GM23338 (cell line): ENCODE data around the gene TMEM217.

Source experiments
- EZH2 ChIP-seq: fragments of 200-600 bp; sonication (generic); IDR thresholded peaks from one replicate; pipeline ENCODE4 v1.8.0; 2017; ENCODE audit warnings: antibody characterized with exemption, mild to moderate bottlenecking, low read depth; ENCODE audit not compliant: unreplicated experiment
- EZH2phosphoT487 ChIP-seq: fragments of 200-600 bp; sonication (generic); IDR thresholded peaks from one replicate; pipeline ENCODE4 v1.8.1; 2018; ENCODE audit warnings: antibody characterized with exemption; ENCODE audit not compliant: unreplicated experiment
- ZNF114 ChIP-seq: fragments of 250-450 bp; sonication (Bioruptor Pico); IDR thresholded peaks from 2 replicates; pipeline ENCODE4 v1.5.0; 2020; ENCODE audit warnings: mild to moderate bottlenecking, moderate library complexity
- TF ChIP-seq, protein P1 (sequence below), 2 experiments: fragments of 200-600 bp in 1 of 2; sonication (generic) in 1 of 2; conservative IDR thresholded peaks; 2 replicates each; pipeline versions ENCODE4 v1.5.1 to v1.6.1; 2016 to 2017; ENCODE audit warnings: antibody characterized with exemption in 2 of 2, low read depth in 2 of 2, mild to moderate bottlenecking in 2 of 2, moderate library complexity in 1 of 2

DNA sequence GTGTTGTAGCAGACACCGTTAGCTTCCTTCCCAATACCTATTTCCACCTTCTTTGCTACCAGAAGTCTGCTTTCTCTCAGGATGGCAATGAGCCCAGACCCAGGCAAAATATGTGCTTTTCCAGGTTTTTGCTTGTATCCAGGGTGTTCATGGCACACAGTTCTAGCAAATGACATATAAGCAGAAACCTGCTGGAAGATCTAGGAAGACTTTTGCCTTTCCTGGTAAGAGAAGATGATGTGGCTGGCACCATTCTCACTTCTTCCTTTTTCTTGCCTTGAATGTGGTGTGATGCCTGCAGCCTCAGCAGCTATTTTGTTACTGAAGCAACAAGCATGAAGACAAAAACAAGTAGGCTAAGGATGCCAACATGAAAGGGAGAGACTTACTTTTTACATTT lies 19.6 kb downstream of the TMEM217 start:
- TF ChIP-seq, protein P1, sequence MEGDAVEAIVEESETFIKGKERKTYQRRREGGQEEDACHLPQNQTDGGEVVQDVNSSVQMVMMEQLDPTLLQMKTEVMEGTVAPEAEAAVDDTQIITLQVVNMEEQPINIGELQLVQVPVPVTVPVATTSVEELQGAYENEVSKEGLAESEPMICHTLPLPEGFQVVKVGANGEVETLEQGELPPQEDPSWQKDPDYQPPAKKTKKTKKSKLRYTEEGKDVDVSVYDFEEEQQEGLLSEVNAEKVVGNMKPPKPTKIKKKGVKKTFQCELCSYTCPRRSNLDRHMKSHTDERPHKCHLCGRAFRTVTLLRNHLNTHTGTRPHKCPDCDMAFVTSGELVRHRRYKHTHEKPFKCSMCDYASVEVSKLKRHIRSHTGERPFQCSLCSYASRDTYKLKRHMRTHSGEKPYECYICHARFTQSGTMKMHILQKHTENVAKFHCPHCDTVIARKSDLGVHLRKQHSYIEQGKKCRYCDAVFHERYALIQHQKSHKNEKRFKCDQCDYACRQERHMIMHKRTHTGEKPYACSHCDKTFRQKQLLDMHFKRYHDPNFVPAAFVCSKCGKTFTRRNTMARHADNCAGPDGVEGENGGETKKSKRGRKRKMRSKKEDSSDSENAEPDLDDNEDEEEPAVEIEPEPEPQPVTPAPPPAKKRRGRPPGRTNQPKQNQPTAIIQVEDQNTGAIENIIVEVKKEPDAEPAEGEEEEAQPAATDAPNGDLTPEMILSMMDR (conservative IDR thresholded peaks at IDR 0.05; ENCODE audit: low read depth in 2 of 2): no peak
- TF ChIP-seq EZH2: no peak
- TF ChIP-seq ZNF114: no peak
- no peak for TF ChIP-seq EZH2phosphoT487
